ENCODE data around the gene TMEM120B.
"Not testable (repeated sequence)": the region's sequence is repeated elsewhere in the genome, so short reads cannot be mapped to it uniquely, and the experiment has no call there.

Gene TMEM120B

GRCh38 chr12:121709478-121709961, 3.0 kb upstream of the TMEM120B start:
- DNase-seq: no peak

GRCh38 chr12:121711361-121712189, 977 bp upstream of the TMEM120B start:
- DNase-seq: no peak

GRCh38 chr12:121712190-121712460, 427 bp upstream of the TMEM120B start:
- DNase-seq: no peak

- DNase-seq: no peak
Measured at GRCh38 chr12:121713257-121713777, 765 bp downstream of the TMEM120B start.

GRCh38 chr12:121713793-121714192, 1.2 kb downstream of the TMEM120B start:
- DNase-seq: no peak

GRCh38 chr12:121715055-121715454, 2.5 kb downstream of the TMEM120B start:
- DNase-seq: not testable (repeated sequence)

GRCh38 chr12:121715862-121716435, 3.4 kb downstream of the TMEM120B start:
- no peak for DNase-seq

GRCh38 chr12:121717041-121717699, 4.6 kb downstream of the TMEM120B start:
- peak; percentile 25 for DNase-seq

- no peak for DNase-seq
Measured at GRCh38 chr12:121718653-121719239, 6.2 kb downstream of the TMEM120B start.

- DNase-seq: peak; percentile 92
Measured at GRCh38 chr12:121719926-121720414, 7.4 kb downstream of the TMEM120B start.

- DNase-seq: no peak
Measured at GRCh38 chr12:121720762-121721161, 8.2 kb downstream of the TMEM120B start.

- DNase-seq: no peak
Measured at GRCh38 chr12:121722511-121722910, 10.0 kb downstream of the TMEM120B start.

GRCh38 chr12:121723200-121723599, 10.6 kb downstream of the TMEM120B start:
- no peak for DNase-seq

- no peak for DNase-seq
Measured at GRCh38 chr12:121724925-121725324, 12.4 kb downstream of the TMEM120B start.

- DNase-seq: no peak
Measured at GRCh38 chr12:121725423-121725822, 12.9 kb downstream of the TMEM120B start.

GRCh38 chr12:121729021-121729420, 16.5 kb downstream of the TMEM120B start:
- no peak for DNase-seq

GRCh38 chr12:121731473-121731872, 18.9 kb downstream of the TMEM120B start:
- no peak for DNase-seq

- no peak for DNase-seq
Measured at GRCh38 chr12:121733849-121734248, 21.3 kb downstream of the TMEM120B start.

GRCh38 chr12:121738340-121738858, 25.8 kb downstream of the TMEM120B start:
- DNase-seq: no peak

GRCh38 chr12:121740847-121741246, 28.3 kb downstream of the TMEM120B start:
- no peak for DNase-seq

- peak; percentile 2 for DNase-seq
Measured at GRCh38 chr12:121741743-121742142, 29.2 kb downstream of the TMEM120B start.

GRCh38 chr12:121745545-121745944, 33.0 kb downstream of the TMEM120B start:
- not testable (repeated sequence) for DNase-seq

- no peak for DNase-seq
Measured at GRCh38 chr12:121748218-121748570, 35.6 kb downstream of the TMEM120B start.
